Stimulated activated CD4-positive, alpha-beta T cell treated with anti-CD3 and anti-CD28 coated beads, TNF-alpha, amount 100 ng/mL, for 1 hour (primary cell): Measurements from ENCODE around the gene DRAXIN.

Source experiments
- DNase-seq, 3 donors: peaks; one replicate each; pipeline ENCODE4 v3.0.0-alpha.2; 2020; ENCODE audit warnings: low read depth in 3 of 3, low spot score in 1 of 3

Gene DRAXIN

DNA sequence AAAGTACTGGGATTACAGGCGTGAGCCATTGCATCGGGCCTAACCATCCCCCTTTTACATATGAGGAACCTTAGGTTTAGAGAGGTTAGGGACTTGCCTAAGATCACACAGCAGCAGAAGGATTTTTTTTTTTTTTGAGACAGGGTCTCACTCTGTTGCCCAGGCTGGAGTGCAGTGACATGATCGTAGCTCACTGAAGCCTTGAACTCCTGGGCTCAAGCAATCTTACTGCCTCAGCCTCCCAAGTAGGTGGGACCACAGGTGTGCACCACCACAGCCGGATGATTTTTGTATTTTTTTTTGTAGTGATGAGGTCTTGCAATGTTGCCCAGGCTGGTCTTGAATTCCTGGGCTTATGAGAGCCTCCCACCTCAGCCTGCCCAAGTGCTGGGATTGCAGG is 68.3 kb downstream of the DRAXIN start:
- DNase-seq = no peak

DNA sequence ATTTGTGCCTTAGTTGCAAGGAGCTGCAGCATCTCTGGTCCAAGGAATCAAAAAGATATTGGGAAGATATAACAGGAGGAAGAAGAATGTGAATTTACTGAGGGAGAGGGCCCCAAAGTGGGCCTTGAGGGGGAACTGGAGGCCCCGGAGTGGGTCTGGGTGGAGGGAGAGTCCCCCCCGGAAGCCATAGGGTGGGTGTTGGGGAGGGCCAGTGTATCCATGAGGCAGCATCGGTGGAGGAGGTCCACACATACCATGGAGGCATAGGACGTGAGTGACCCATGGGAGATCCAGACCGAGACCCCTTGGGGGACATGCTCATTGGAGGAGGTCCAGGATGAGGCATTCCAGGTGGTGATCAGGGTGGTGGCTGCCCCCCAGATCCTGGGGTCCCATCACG is 69.8 kb downstream of the DRAXIN start:
- no peak for DNase-seq

DNA sequence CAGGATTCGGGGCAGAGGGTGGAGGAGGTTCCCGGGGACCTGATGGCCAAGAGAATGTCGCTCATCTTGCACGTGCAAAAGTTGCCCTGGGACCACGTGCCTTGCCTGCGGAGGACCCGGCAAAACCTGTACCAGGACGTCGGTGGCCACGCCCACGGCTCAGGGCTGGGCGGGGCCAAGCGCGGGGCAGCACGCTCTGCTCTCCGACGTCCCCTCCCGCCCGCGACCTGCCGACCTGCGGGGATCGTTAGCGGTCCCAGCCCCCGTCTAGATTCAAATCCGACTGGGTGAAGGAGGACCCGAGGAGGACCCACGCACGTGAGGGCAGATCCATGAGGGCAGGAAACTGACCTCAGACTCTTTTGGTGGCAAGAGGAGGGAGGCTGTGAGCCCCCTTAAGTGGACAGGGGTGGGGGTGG is 70.5 kb downstream of the DRAXIN start, which contains the start of gene C1orf167:
TSS of gene C1orf167 (plus strand) at position 206 of the 419 bp plus-strand sequence. CDS start 2,208 bp downstream, outside the sequence.
- DNase-seq = no peak

- DNase-seq = no peak
These were observed 72.6 kb downstream of the DRAXIN start for GRCh38 chr1:11764115-11764514.

DNA sequence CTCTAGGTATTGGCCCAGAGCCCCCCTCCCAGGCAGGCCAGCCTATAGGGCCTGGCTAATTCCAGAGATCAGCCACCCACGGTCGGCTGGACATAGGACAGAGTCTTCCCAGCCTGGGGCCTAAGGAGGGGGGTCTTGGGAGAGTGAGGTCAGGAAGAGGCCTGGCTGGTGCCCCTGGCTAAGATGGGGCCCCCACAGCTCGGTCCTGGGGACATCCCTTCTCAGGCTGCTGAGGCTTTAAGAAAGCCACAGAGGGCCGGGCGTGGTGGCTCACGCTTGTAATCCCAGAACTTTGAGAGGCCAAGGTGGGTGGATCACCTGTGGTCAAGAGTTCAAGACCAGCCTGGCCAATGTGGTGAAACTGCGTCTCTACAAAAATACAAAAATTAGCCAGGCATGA is 73.0 kb downstream of the DRAXIN start:
- no peak for DNase-seq

DNA sequence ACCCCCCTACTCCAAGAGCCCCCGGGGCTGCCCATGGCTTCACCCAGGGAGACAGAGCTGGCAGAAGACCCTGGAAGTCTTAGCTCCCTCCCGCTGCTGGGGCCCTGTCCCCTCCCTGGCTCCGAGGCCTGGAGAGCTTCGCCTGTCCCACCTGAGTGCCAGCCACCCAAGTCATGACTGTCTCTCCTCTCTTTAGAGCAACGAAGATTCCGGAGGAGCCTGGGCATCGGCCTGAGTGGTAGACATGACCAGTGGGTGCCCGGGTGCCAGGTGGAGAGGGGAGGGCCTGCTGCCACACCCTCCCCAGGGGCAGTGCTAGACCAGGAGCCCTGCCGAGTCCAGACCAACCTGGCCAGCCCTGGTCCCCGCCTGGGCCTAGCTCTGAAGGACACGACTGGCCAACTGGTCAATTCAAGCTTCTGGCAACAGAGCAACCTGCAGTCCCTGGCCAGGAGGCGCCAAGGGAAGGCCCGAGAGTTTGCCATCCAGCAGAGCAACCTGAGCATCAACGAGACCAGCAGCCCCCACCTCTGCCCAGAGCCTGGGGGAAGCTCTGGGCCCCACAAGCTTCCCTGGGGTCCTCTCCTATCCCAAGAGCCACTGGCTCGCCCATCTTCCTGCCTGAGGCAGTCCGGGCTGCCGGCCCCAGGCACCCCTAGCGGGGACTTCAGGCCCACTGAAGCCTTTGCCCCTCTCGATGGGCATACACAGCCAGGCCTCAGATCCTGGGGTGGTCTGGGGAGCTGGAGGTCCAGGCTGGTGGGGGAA is 74.3 kb downstream of the DRAXIN start:
- no peak for DNase-seq

DNA sequence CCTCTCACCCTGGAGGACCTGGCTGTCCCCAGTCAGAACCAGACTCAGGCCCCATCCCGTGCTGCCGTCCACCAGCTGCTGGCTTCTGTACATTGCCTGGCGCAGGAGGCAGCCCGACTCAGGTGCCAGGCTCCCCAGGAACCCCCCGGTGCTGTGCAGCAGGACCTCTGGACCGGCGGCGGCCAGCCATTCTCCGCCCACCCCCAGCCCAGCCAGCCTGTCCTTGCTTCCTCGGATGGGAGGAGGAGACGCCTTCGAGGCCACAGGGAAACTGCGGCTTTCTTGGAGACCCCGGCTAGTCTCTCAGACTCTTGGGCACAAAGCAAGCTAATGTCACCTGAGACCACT is 74.9 kb downstream of the DRAXIN start:
- no peak for DNase-seq

DNA sequence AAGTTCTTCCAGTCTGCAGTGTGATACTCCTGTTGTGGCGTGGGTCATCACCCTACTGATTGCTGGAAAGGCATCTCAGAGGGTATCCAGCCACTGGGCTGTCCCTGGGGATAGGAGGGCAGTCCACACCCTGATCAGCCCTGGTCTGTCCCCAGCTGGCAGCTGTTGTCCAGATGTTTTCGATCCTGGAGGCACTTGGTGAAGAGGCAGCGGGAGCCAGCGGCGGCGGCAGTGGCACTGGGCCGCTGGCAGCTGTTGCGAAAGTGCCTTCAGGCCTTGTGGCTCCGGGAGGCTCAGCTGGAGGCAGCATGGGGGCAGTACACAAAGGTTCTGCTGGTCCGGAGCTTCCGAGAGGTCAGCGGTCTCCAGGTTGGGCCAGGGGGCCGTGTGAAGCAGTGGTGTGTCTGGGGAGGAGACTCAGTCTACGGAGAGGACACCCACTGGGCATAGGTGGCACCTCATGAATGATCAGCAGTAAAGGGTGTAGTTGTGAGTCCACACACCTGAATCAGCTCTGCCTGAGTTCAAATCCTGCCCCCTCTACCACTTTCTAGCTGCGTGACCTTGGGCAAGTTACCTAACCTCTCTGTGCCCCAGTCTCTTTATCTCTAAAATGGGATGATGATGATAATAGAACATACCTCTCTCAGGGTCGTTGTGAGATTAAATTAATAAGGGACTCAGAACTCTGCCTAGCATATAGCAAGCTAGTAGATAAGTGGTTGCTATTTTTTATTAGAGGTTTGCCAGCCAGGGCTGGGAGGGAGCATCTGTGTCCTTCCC is 76.6 kb downstream of the DRAXIN start:
- DNase-seq = no peak

DNA sequence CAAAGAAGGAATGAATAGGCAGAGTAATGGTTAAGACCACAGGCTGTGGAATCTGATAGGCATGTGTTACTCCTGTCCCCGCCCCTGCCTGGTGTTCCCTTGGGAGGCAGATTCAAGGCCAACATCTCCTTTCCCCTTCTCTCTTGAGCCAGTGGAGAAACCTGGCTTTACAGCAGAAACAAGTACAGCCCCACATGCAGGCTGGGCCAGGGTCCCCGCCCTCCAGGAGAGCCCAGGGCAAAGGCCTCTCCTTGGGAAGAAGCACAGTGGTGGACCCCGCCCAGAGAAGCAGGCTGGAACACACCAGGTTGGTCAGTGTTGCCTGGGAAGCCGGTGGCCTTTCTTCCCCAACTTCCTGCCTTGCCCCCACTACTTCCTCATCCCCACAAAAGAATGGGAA is 77.3 kb downstream of the DRAXIN start:
- DNase-seq = no peak

- DNase-seq = no peak
These were observed 77.8 kb downstream of the DRAXIN start for GRCh38 chr1:11769274-11769673.

DNA sequence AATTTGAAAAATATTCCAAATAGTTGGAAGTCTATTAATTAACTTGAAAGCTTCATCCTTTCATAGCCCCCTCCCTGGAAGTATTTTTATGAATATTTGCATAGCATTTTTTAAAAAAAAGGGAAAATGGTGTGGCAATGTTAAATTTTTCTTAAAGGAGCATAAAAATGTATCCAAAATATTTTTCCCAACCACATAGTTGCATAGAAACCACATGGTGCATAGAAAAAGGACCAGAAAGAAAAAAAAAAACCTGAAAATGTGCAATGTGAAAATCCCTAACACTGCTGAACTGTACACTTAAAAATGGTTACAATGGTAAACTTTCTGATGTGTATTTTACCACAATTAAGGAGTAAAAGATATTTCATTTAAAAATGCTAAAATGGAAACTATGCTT is 78.5 kb downstream of the DRAXIN start:
- no peak for DNase-seq

DNA sequence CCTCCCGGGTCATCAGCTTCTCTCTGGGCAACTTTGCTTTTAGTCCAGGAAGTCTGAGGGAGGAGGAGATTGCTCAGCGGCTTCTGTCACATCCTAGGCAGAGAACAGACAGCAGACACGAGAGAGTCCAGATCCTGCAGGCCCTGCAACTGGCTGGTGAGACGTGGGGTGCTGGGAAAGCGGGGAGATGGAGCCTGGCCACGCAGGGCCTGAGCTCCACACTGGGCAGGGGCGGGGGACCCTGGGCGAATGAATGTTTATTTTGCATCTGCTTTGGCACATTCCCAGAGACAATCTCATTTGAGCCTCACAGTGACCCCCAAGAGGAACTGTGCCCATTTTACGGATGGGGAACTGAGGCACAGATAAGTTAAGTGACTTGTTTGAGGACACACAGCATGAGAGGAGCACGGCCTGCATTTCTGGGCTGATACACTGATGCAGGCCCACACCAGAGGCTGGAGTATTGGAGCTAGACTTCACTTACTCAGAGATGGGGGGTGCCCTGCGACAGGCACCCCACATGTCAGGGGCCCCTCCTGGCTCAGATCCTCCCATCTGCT is 80.1 kb downstream of the DRAXIN start:
- no peak for DNase-seq

DNA sequence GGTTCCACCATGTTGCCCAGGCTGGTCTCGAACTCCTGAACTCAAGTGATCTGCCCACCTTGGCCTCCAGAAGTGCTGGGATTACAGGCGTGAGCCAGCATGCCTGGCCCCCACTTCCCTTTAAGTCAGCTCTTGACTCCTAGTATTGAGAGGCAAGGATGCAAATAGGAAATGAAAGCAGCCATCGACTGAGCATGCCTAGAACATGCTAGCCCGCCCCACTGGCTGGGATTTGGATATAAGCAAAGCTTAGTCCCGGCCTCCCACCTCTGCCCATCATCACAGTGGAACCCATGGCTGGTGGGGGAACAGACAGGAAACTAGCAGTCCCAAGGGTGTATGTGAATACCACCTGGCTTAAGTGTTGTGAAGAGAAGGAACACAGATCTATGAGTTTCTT is 80.9 kb downstream of the DRAXIN start:
- DNase-seq = no peak

DNA sequence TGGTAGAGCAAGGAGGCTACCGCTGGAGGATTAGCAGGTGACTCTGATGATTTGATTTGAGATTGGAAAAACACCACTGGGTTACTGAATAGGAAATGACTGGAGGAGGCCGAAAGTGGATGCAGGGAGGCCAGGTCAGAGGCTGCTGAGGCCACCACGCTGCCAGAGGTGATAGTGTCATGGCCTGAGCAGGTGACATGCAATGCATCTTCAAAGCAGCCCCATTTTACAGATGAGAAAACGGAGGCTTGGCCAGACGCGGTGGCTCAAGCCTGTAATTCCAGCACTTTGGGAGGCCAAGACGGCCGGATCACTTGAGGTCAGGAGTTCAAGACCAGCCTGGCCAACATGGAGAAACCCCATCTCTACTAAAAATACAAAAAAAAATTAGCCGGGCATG is 83.2 kb downstream of the DRAXIN start:
- DNase-seq = no peak
